IMR-90 (cell line): ENCODE measurements around the gene COL5A2. TPM values are rescaled to one million over a fixed set of nuclear protein-coding genes. Genes with fewer than 3 reads are reported as not detected.

ENCODE experiments used
- ATAC-seq: fragments of 200-7000 bp; cut with Tn5 transposase; 2 replicates; pipeline ENCODE4 v1.9.1; 2020; ENCODE audit warnings: low read depth, mild to moderate bottlenecking, moderate library complexity
- BruUV-seq: library from RNA; stranded (reverse); fragments of 400-500 nt; replicated peaks from 2 replicates; lab custom pipeline; 2021; lab: Mats Ljungman, UMichigan
- CTCF ChIA-PET: fragments of 300-600 bp; formaldehyde crosslinking; extraction: SDS; loops from one replicate; lab custom pipeline; 2021; ENCODE audit warnings: antibody characterized with exemption; lab: Yijun Ruan, JAX
- POLR2A ChIA-PET: fragments of 300-600 bp; sonication (Branson Sonifier 250); formaldehyde crosslinking; loops from one replicate; lab custom pipeline; 2022; ENCODE audit warnings: antibody characterized with exemption; ENCODE audit not compliant: unreplicated experiment; lab: Charles Lee
- DNase-seq: peaks from one replicate; pipeline ENCODE4 v3.0.0; 2013
- H2AFZ ChIP-seq: replicated peaks from 2 replicates; pipeline ENCODE3; 2013; ENCODE audit warnings: low read length, mild to moderate bottlenecking; ENCODE audit not compliant: poor library complexity
- H2AK5ac ChIP-seq: 2 replicates; pipeline ENCODE4 v1.6.1; 2013; ENCODE audit warnings: low read depth, low read length, inconsistent platforms
- H2AK9ac ChIP-seq: replicated peaks from 2 replicates; pipeline ENCODE3; 2013; ENCODE audit warnings: mild to moderate bottlenecking, low read depth, low read length, moderate library complexity; ENCODE audit not compliant: poor library complexity
- H2BK120ac ChIP-seq: 2 replicates; pipeline ENCODE4 v1.6.1; 2013; ENCODE audit warnings: low read depth, low read length, inconsistent platforms
- H2BK15ac ChIP-seq: 3 replicates; pipeline ENCODE4 v1.6.1; 2013; ENCODE audit warnings: low read depth, low read length, inconsistent platforms
- H2BK20ac ChIP-seq: 2 replicates; pipeline ENCODE4 v1.6.1; 2013; ENCODE audit warnings: low read depth, mild to moderate bottlenecking, inconsistent platforms, low read length, moderate library complexity
- H2BK5ac ChIP-seq: 2 replicates; pipeline ENCODE4 v1.6.1; 2013; ENCODE audit warnings: mild to moderate bottlenecking, low read depth, low read length, inconsistent platforms; ENCODE audit not compliant: poor library complexity, severe bottlenecking
- H3K14ac ChIP-seq: replicated peaks from 2 replicates; pipeline ENCODE4 v1.6.1; 2013; ENCODE audit warnings: low read depth, low read length, inconsistent platforms
- H3K18ac ChIP-seq: 2 replicates; pipeline ENCODE4 v1.6.1; 2013; ENCODE audit warnings: low read depth, low read length, control low read depth
- H3K23ac ChIP-seq: 2 replicates; pipeline ENCODE4 v1.6.1; 2013; ENCODE audit warnings: low read depth, low read length, inconsistent platforms
- H3K27ac ChIP-seq: 2 replicates; pipeline ENCODE4 v1.5.1; 2013; ENCODE audit warnings: mild to moderate bottlenecking, control low read depth, low read length; ENCODE audit not compliant: insufficient read depth
- H3K27me3 ChIP-seq: 2 replicates; pipeline ENCODE4 v1.6.1; 2013; ENCODE audit warnings: low read length; ENCODE audit not compliant: control insufficient read depth, insufficient read depth
- H3K36me3 ChIP-seq: 2 replicates; pipeline ENCODE4 v1.6.1; 2013; ENCODE audit warnings: low read length, mixed read lengths; ENCODE audit not compliant: control insufficient read depth, insufficient read depth
- H3K4ac ChIP-seq: 2 replicates; pipeline ENCODE4 v1.6.1; 2013; ENCODE audit warnings: low read depth, low read length, inconsistent platforms
- H3K4me1 ChIP-seq: 2 replicates; pipeline ENCODE4 v1.6.1; 2013; ENCODE audit warnings: low read length, mixed read lengths; ENCODE audit not compliant: control insufficient read depth, insufficient read depth
- H3K4me2 ChIP-seq: 2 replicates; pipeline ENCODE4 v1.6.1; 2013; ENCODE audit warnings: low read depth, mild to moderate bottlenecking, control low read depth, low read length, moderate library complexity
- H3K4me3 ChIP-seq: 2 replicates; pipeline ENCODE4 v1.5.1; 2013; ENCODE audit warnings: low read depth, mild to moderate bottlenecking, control low read depth, low read length, moderate library complexity; ENCODE audit not compliant: insufficient read depth
- H3K56ac ChIP-seq: 2 replicates; pipeline ENCODE4 v1.6.1; 2013; ENCODE audit warnings: low read length, inconsistent platforms; ENCODE audit not compliant: insufficient read depth; ENCODE audit errors: extremely low read depth
- H3K79me1 ChIP-seq, 2 experiments: 2 replicates each; pipeline ENCODE4 v1.6.1; 2013; ENCODE audit warnings: low read length in 2 of 2, inconsistent platforms in 1 of 2, low read depth in 1 of 2
- H3K9ac ChIP-seq: 2 replicates; pipeline ENCODE4 v1.6.1; 2013; ENCODE audit warnings: low read depth, low read length, control low read depth
- H3K9me1 ChIP-seq: 2 replicates; pipeline ENCODE4 v1.6.1; 2013; ENCODE audit warnings: low read length, inconsistent platforms; ENCODE audit not compliant: insufficient read depth
- H3K9me3 ChIP-seq: 2 replicates; pipeline ENCODE4 v1.6.1; 2013; ENCODE audit warnings: low read length; ENCODE audit not compliant: control insufficient read depth, insufficient read depth
- H4K20me1 ChIP-seq: 2 replicates; pipeline ENCODE4 v1.6.1; 2013; ENCODE audit warnings: low read length, inconsistent platforms; ENCODE audit not compliant: insufficient read depth
- H4K5ac ChIP-seq: 2 replicates; pipeline ENCODE4 v1.6.1; 2013; ENCODE audit warnings: mild to moderate bottlenecking, low read depth, low read length, control low read depth
- H4K8ac ChIP-seq, 2 experiments: 2 replicates each; pipeline ENCODE4 v1.6.1; 2013; ENCODE audit warnings: low read depth in 2 of 2, low read length in 2 of 2, control low read depth in 1 of 2, inconsistent platforms in 1 of 2
- H4K91ac ChIP-seq: 2 replicates; pipeline ENCODE4 v1.6.1; 2013; ENCODE audit warnings: low read depth, low read length, inconsistent platforms; ENCODE audit not compliant: insufficient read depth
- BHLHE40 ChIP-seq: fragments of 150-350 bp; IDR thresholded peaks from 2 replicates; pipeline ENCODE4 v1.6.1; 2016; ENCODE audit warnings: mild to moderate bottlenecking, low read depth, low read length
- FOS ChIP-seq: fragments of 150-350 bp; IDR thresholded peaks from 2 replicates; pipeline ENCODE4 v1.6.1; 2016; ENCODE audit warnings: low read depth, low read length
- POLR2A ChIP-seq: IDR thresholded peaks from 2 replicates; pipeline ENCODE4 v1.6.1; 2012; ENCODE audit warnings: mild to moderate bottlenecking, low read depth, low read length
- RAD21 ChIP-seq: IDR thresholded peaks from 2 replicates; pipeline ENCODE4 v1.6.1; 2012; ENCODE audit warnings: low read length, improper control_type of control experiment
- WGBS, 2 experiments: methylation state at CpG; one replicate each; pipeline versions ENCODE4 v1.1.5 to v1.1.7; 2013; ENCODE audit warnings: missing lambda C conversion rate in 2 of 2; ENCODE audit not compliant: insufficient read length in 1 of 2; ENCODE audit errors: extremely low coverage in 2 of 2; 5-methylcytosine and 5-hydroxymethylcytosine counted together
- dilution Hi-C: fragments of 300-500 bp; cut with HindIII; formaldehyde crosslinking; loops from one replicate; pipeline ENCODE4 v1.14.3; 2018; ENCODE audit warnings: low sequenced_read_pairs; ENCODE audit not compliant: unreplicated experiment
- in situ Hi-C: fragments of 300-500 bp; cut with MboI; formaldehyde crosslinking; loops from 3 replicates; pipeline ENCODE4 v1.14.3; 2019; ENCODE audit warnings: low sequenced_read_pairs, inconsistent platforms, mixed read lengths
- intact Hi-C: fragments of 100-400 bp; cut with micrococcal nuclease; formaldehyde crosslinking; loops from 2 replicates; pipeline ENCODE4 v1.10.0; 2022
- polyA plus RNA-seq, 3 experiments: library from polyadenylated mRNA; depleted of rRNA; stranded (reverse); fragments of >200 nt; gene quantifications; 2 replicates each; pipeline ENCODE4 v1.2.3, GENCODE V29; 2012; ENCODE audit warnings: low replicate concordance in 1 of 3
- total RNA-seq: library from RNA; depleted of rRNA; stranded (reverse); fragments of >200 nt; gene quantifications from 2 replicates; pipeline ENCODE4 v1.2.3, GENCODE V29; 2012

The COL5A2 gene
- total and polyA plus RNA-seq, 2 of the 4 experiments (the other 2 are of a cell fraction) = 181 to 257 TPM

DNA sequence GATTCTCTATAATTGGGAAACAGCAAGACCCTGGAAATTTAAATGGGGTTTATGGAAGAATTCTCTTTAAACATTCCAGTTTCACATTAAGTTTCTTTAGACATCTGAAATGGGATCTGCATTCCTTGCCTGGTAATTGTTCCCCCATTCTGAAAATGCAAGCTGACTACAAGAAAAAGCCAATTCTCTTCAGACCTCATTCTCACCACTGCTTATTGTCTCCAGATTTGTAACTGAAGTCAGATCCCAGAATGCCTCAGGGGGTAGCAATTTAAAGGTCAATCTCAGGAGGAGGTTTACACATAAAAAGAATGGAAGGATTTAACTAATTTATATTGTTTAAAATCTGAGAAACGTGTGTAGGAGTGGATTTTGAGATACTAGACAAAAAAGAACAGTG lies 164.2 kb downstream of the COL5A2 start:
- Histone ChIP-seq H4K91ac (peak overlapping the region; percentile 68), H3K36me3 (peaks cover 18% of the 10 kb centered on the region), H3K14ac (peak overlapping the region; percentile 85), H3K4me3 (no peak overlapping the region), H3K27ac (peak overlapping the region; percentile 76; the same call in 1 of the 2 replicates), H2BK120ac (peak overlapping the region; percentile 92), H2AFZ (no peak overlapping the region), H3K9me3 (no peaks in the 10 kb centered on the region), H3K4me1 (peaks cover 11% of the 10 kb centered on the region), H3K23ac (peak overlapping the region; percentile 65; the same call in 1 of the 2 replicates), H3K4me2 (no peak overlapping the region), H3K9ac (no peak overlapping the region), H3K56ac (no peak overlapping the region; the same call in 1 of the 2 replicates), H3K4ac (peak overlapping the region; percentile 79; the same call in 1 of the 2 replicates), H3K18ac (peak overlapping the region; percentile 83), H2BK5ac (peak overlapping the region; percentile 79), H2BK15ac (no peak overlapping the region; the same call in 1 of the 3 replicates), H3K79me1 (peaks cover 3% of the 10 kb centered on the region in 2 experiments; a peak in 3 of 4 replicates), H3K27me3 (no peaks in the 10 kb centered on the region), H2BK20ac (peak overlapping the region; percentile 91), H2AK5ac (peak overlapping the region; percentile 83), H2AK9ac (no peak overlapping the region), H3K9me1 (peaks cover 4% of the 10 kb centered on the region; the same call in 1 of the 2 replicates), H4K8ac (peak overlapping the region; percentile 72 to 74; a peak in 3 of 4 replicates), H4K20me1 (no peaks in the 10 kb centered on the region), H4K5ac (peak overlapping the region; percentile 65)
- POLR2A ChIA-PET = interaction anchor here (0.7 kb wide), 1 partner anchor 397 kb away, joined by 4 read pairs; no protein-coding TSS in a partner anchor
- intact Hi-C loops (loop anchor here (5.0 kb wide), 2 partner anchors 332 to 397 kb away; no protein-coding TSS in a partner anchor), in situ Hi-C loops (no loop called here), dilution Hi-C loops (no loop called here)
- no peak for DNase-seq
- no peak for ATAC-seq
- TF ChIP-seq POLR2A (no peak), FOS (no peak), RAD21 (no peak), BHLHE40 (no peak)
- no TSS peak for BruUV-seq
- CTCF ChIA-PET = no interaction called here
- no CpG with 5 or more reads among the region's 1 CpG for WGBS, 2 experiments
